SK-N-SH (cell line): ENCODE results near the gene DNASE1L2. TPM values are rescaled to one million over a fixed set of nuclear protein-coding genes. Genes with fewer than 3 reads are reported as not detected.

Source experiments
- CTCF ChIA-PET: fragments of 300-600, 350-600 bp; formaldehyde crosslinking; extraction: SDS; loops from one replicate; lab custom pipeline; 2021; lab: Yijun Ruan, JAX
- POLR2A ChIA-PET: fragments of 350-600 bp; sonication (Branson Sonifier 250); formaldehyde crosslinking; extraction: SDS; loops from one replicate; lab custom pipeline; 2020; ENCODE audit warnings: antibody characterized with exemption, inconsistent platforms; lab: Yijun Ruan, JAX
- DNase-seq: peaks from one replicate; pipeline ENCODE4 v3.0.0; 2012
- H2AFZ ChIP-seq: fragments of 200-600 bp; sonication (generic); 2 replicates; pipeline ENCODE4 v1.8.1; 2016; ENCODE audit warnings: antibody characterized with exemption, mild to moderate bottlenecking, low read depth
- H3F3A ChIP-seq: fragments of 200-600 bp; sonication (generic); replicated peaks from 2 replicates; pipeline ENCODE3; 2016; ENCODE audit warnings: antibody characterized with exemption, mild to moderate bottlenecking; ENCODE audit not compliant: insufficient read depth
- H3K27ac ChIP-seq, 2 experiments: fragments of 200-500 bp in 1 of 2; fragments of 200-600 bp in 1 of 2; sonication (Bioruptor generic) in 1 of 2; sonication (generic), shearing (Covaris generic) in 1 of 2; 2 replicates each; pipeline versions ENCODE4 v1.5.1 to v1.6.1; 2014 to 2016; ENCODE audit warnings: low read depth in 2 of 2, inconsistent platforms in 1 of 2, low read length in 1 of 2, mild to moderate bottlenecking in 1 of 2, mixed read lengths in 1 of 2
- H3K27me3 ChIP-seq: fragments of 200-600 bp; sonication (generic), shearing (Covaris generic); 2 replicates; pipeline ENCODE4 v1.6.1; 2016; ENCODE audit warnings: mixed run types; ENCODE audit not compliant: insufficient read depth
- H3K36me3 ChIP-seq, 2 experiments: fragments of 200-500 bp in 1 of 2; fragments of 200-600 bp in 1 of 2; sonication (Bioruptor generic) in 1 of 2; sonication (generic) in 1 of 2; replicated peaks in 1 of 2; 2 replicates each; pipeline versions ENCODE3 to v1.5.1; 2014 to 2016; ENCODE audit warnings: low read length in 1 of 2, mild to moderate bottlenecking in 1 of 2; ENCODE audit not compliant: insufficient read depth in 2 of 2, control insufficient read depth in 1 of 2
- H3K4me1 ChIP-seq, 2 experiments: fragments of 200-500 bp in 1 of 2; fragments of 200-600 bp in 1 of 2; sonication (Bioruptor generic) in 1 of 2; sonication (generic), shearing (Covaris generic) in 1 of 2; 2 replicates each; pipeline versions ENCODE4 v1.5.1 to v1.6.1; 2014 to 2016; ENCODE audit warnings: low read depth in 1 of 2, low read length in 1 of 2, mixed run types in 1 of 2; ENCODE audit not compliant: insufficient read depth in 2 of 2, control insufficient read depth in 1 of 2
- H3K4me2 ChIP-seq: fragments of 200-600 bp; sonication (generic), shearing (Covaris generic); 2 replicates; pipeline ENCODE4 v1.6.1; 2017; ENCODE audit warnings: mixed run types
- H3K4me3 ChIP-seq, 2 experiments: fragments of 200-500 bp in 1 of 2; fragments of 200-600 bp in 1 of 2; sonication (Bioruptor generic) in 1 of 2; sonication (generic), shearing (Covaris generic) in 1 of 2; 2 replicates each; pipeline versions ENCODE4 v1.5.1 to v1.8.1; 2014 to 2016; ENCODE audit warnings: low read depth in 2 of 2, inconsistent platforms in 1 of 2, low read length in 1 of 2, mild to moderate bottlenecking in 1 of 2, mixed read lengths in 1 of 2, moderate library complexity in 1 of 2
- H3K79me2 ChIP-seq: fragments of 200-600 bp; sonication (generic); 2 replicates; pipeline ENCODE4 v1.8.1; 2017; ENCODE audit warnings: mild to moderate bottlenecking; ENCODE audit not compliant: insufficient read depth
- H3K9ac ChIP-seq: fragments of 200-600 bp; sonication (generic); 2 replicates; pipeline ENCODE4 v1.6.1; 2017; ENCODE audit warnings: mixed run types
- H3K9me2 ChIP-seq: fragments of 200-600 bp; sonication (generic); 2 replicates; pipeline ENCODE4 v1.6.1; 2017; ENCODE audit warnings: mixed run types
- H3K9me3 ChIP-seq: fragments of 200-600 bp; sonication (generic); 2 replicates; pipeline ENCODE4 v1.6.1; 2017; ENCODE audit warnings: mixed run types, mild to moderate bottlenecking, moderate library complexity
- H4K20me1 ChIP-seq: fragments of 200-600 bp; sonication (generic); 2 replicates; pipeline ENCODE4 v1.6.1; 2017; ENCODE audit warnings: mild to moderate bottlenecking, mixed run types; ENCODE audit not compliant: insufficient read depth
- EP300 ChIP-seq, 2 experiments: IDR thresholded peaks; 2 replicates each; pipeline versions ENCODE4 v1.4.0 to v1.6.1; 2012; ENCODE audit warnings: borderline replicate concordance in 1 of 2, low read depth in 1 of 2, low read length in 1 of 2
- FOSL2 ChIP-seq: IDR thresholded peaks from 2 replicates; pipeline ENCODE4 v1.4.0; 2012; ENCODE audit warnings: low read depth, mild to moderate bottlenecking, moderate library complexity, borderline replicate concordance
- FOXJ3 ChIP-seq: sonication (generic); formaldehyde crosslinking; IDR thresholded peaks from 2 replicates; pipeline ENCODE4 v1.5.1; 2020; ENCODE audit warnings: mild to moderate bottlenecking, missing genetic modification reagents
- GABPA ChIP-seq: IDR thresholded peaks from 2 replicates; pipeline ENCODE4 v1.4.0; 2012; ENCODE audit warnings: low read depth, mild to moderate bottlenecking
- MEF2A ChIP-seq: IDR thresholded peaks from 2 replicates; pipeline ENCODE4 v1.4.0; 2012; ENCODE audit warnings: low read depth, borderline replicate concordance
- NRF1 ChIP-seq: IDR thresholded peaks from 2 replicates; pipeline ENCODE4 v1.6.1; 2012; ENCODE audit warnings: low read depth, mild to moderate bottlenecking, low read length
- RAD21 ChIP-seq: IDR thresholded peaks from 2 replicates; pipeline ENCODE4 v1.6.1; 2012; ENCODE audit warnings: mild to moderate bottlenecking, low read length
- RCOR1 ChIP-seq: fragments of 150-350 bp; IDR thresholded peaks from 2 replicates; pipeline ENCODE4 v1.6.1; 2017; ENCODE audit warnings: antibody characterized with exemption, low read length
- RFX5 ChIP-seq: IDR thresholded peaks from 2 replicates; pipeline ENCODE4 v1.6.1; 2012; ENCODE audit warnings: mild to moderate bottlenecking, improper control_type of control experiment, low read length
- SMC3 ChIP-seq: IDR thresholded peaks from 2 replicates; pipeline ENCODE4 v1.6.1; 2012; ENCODE audit warnings: low read depth, low read length, improper control_type of control experiment
- TCF12 ChIP-seq: IDR thresholded peaks from 2 replicates; pipeline ENCODE4 v1.4.0; 2012
- TEAD4 ChIP-seq: IDR thresholded peaks from 2 replicates; pipeline ENCODE4 v1.4.0; 2012; ENCODE audit warnings: mild to moderate bottlenecking, borderline replicate concordance; ENCODE audit not compliant: insufficient read depth
- WGBS: methylation state at CpG from one replicate; pipeline ENCODE4 v1.1.6; 2017; ENCODE audit warnings: low lambda C conversion rate; 5-methylcytosine and 5-hydroxymethylcytosine counted together
- polyA plus RNA-seq, 3 experiments: library from polyadenylated mRNA; depleted of rRNA; stranded (reverse); fragments of >200 nt; gene quantifications; 2 replicates each; pipeline ENCODE4 v1.2.3, GENCODE V29; 2012
- TF ChIP-seq, protein P1 (sequence below): fragments of 150-350 bp; IDR thresholded peaks from 2 replicates; pipeline ENCODE4 v1.6.1; 2017; ENCODE audit warnings: antibody characterized with exemption, low read length, low read depth, borderline replicate concordance
- TF ChIP-seq, protein P2 (sequence below): fragments of 150-350 bp; IDR thresholded peaks from 2 replicates; pipeline ENCODE4 v1.6.1; 2016; ENCODE audit warnings: mild to moderate bottlenecking, low read depth, low read length
- TF ChIP-seq, protein P3 (sequence below): fragments of 200-600 bp; sonication (generic); IDR thresholded peaks from 2 replicates; pipeline ENCODE4 v1.6.1; 2017; ENCODE audit warnings: antibody characterized with exemption, mild to moderate bottlenecking, moderate library complexity

DNASE1L2 gene
- polyA plus RNA-seq, 1 of the 3 experiments (the other 2 are of a cell fraction), result 2.5 TPM

DNA sequence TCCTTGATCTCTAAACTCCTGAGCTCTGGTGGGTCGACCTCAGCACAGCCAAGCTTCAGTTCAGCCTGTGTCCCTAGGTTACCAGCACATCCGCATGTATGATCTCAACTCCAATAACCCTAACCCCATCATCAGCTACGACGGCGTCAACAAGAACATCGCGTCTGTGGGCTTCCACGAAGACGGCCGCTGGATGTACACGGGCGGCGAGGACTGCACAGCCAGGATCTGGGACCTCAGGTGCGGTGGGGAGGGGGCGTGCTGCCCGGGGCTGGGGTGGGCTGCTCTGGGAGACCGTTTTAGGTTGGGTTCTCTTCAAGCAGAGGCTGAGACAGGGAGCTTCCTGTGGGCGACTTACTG lies 29.8 kb upstream of the DNASE1L2 start:
- POLR2A ChIA-PET, result interaction anchor here (0.6 to 1.7 kb wide), 3 partner anchors 9 to 58 kb away, joined by 3 to 5 read pairs (median 3); partner anchors contain the start of genes RAB26 and TRAF7
- WGBS, result 64% methylated on average over 4 of the region's 18 CpGs
- Histone ChIP-seq H3K79me2 (peaks cover 16% of the 10 kb centered on the region; the same call in 1 of the 2 replicates), H3K27me3 (no peaks in the 10 kb centered on the region), H3K9me2 (no peaks in the 10 kb centered on the region), H2AFZ (no peak overlapping the region), H3K4me3 (peak overlapping the region; percentile 75 to 76), H3K9me3 (no peaks in the 10 kb centered on the region), H4K20me1 (no peaks in the 10 kb centered on the region), H3K27ac (peak overlapping the region in 1 of 2 experiments; percentile 97; a peak in 1 of 4 replicates), H3K4me2 (peak overlapping the region; percentile 85), H3K36me3 (peaks cover 0 to 28% of the 10 kb centered on the region in 2 experiments), H3F3A (peaks cover 6% of the 10 kb centered on the region), H3K9ac (peak overlapping the region; percentile 94), H3K4me1 (peaks cover 0 to 23% of the 10 kb centered on the region in 2 experiments; a peak in 2 of 4 replicates)
- TF ChIP-seq SMC3, result no peak
- TF ChIP-seq, protein P1, sequence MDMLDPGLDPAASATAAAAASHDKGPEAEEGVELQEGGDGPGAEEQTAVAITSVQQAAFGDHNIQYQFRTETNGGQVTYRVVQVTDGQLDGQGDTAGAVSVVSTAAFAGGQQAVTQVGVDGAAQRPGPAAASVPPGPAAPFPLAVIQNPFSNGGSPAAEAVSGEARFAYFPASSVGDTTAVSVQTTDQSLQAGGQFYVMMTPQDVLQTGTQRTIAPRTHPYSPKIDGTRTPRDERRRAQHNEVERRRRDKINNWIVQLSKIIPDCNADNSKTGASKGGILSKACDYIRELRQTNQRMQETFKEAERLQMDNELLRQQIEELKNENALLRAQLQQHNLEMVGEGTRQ, result no peak
- TF ChIP-seq FOXJ3, result no peak
- TF ChIP-seq NRF1, result no peak
- TF ChIP-seq, protein P2, sequence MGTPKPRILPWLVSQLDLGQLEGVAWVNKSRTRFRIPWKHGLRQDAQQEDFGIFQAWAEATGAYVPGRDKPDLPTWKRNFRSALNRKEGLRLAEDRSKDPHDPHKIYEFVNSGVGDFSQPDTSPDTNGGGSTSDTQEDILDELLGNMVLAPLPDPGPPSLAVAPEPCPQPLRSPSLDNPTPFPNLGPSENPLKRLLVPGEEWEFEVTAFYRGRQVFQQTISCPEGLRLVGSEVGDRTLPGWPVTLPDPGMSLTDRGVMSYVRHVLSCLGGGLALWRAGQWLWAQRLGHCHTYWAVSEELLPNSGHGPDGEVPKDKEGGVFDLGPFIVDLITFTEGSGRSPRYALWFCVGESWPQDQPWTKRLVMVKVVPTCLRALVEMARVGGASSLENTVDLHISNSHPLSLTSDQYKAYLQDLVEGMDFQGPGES, result no peak
- TF ChIP-seq TEAD4, result no peak
- TF ChIP-seq RAD21, result no peak
- TF ChIP-seq MEF2A, result no peak
- no peak for TF ChIP-seq TCF12
- TF ChIP-seq GABPA, result no peak
- TF ChIP-seq RFX5, result no peak
- no peak for TF ChIP-seq FOSL2
- no peak for TF ChIP-seq EP300 (IDR thresholded peaks at IDR 0.05; ENCODE audit: borderline replicate concordance in 1 of 2, low read depth in 1 of 2, low read length in 1 of 2)
- TF ChIP-seq RCOR1, result no peak
- TF ChIP-seq, protein P3, sequence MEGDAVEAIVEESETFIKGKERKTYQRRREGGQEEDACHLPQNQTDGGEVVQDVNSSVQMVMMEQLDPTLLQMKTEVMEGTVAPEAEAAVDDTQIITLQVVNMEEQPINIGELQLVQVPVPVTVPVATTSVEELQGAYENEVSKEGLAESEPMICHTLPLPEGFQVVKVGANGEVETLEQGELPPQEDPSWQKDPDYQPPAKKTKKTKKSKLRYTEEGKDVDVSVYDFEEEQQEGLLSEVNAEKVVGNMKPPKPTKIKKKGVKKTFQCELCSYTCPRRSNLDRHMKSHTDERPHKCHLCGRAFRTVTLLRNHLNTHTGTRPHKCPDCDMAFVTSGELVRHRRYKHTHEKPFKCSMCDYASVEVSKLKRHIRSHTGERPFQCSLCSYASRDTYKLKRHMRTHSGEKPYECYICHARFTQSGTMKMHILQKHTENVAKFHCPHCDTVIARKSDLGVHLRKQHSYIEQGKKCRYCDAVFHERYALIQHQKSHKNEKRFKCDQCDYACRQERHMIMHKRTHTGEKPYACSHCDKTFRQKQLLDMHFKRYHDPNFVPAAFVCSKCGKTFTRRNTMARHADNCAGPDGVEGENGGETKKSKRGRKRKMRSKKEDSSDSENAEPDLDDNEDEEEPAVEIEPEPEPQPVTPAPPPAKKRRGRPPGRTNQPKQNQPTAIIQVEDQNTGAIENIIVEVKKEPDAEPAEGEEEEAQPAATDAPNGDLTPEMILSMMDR, result no peak
- DNase-seq, result no peak
- CTCF ChIA-PET, result interaction anchor here (1.1 to 4.9 kb wide), 3 partner anchors 12 to 53 kb away, joined by 3 to 19 read pairs (median 6); partner anchors contain the start of gene ECI1
